T-helper 2 cell treated with Interferon-gamma antibody and Interleukin-4, amounts not matched to agents 5 μg/mL and 100 μg/mL, for 36 hours (primary cell): Measurements from ENCODE around the gene ITFG2.
A peak's percentile ranks its signal among the peaks of the same experiment; 100 is the strongest.

ENCODE experiments used
- DNase-seq: peaks from one replicate; pipeline ENCODE4 v3.0.0; 2021; ENCODE audit warnings: low spot score
- H3K27ac Mint-ChIP-seq: one replicate; pipeline ENCODE4 v1.8.0; 2021; ENCODE audit warnings: mild to moderate bottlenecking, mixed read lengths
- H3K27me3 Mint-ChIP-seq: one replicate; pipeline ENCODE4 v1.8.0; 2021; ENCODE audit warnings: low read depth, mixed read lengths
- H3K36me3 Mint-ChIP-seq: one replicate; pipeline ENCODE4 v1.8.0; 2021; ENCODE audit warnings: low read depth, mixed read lengths
- H3K4me1 Mint-ChIP-seq: one replicate; pipeline ENCODE4 v1.8.0; 2021; ENCODE audit warnings: low read depth, mixed read lengths
- H3K4me3 Mint-ChIP-seq: one replicate; pipeline ENCODE4 v1.8.0; 2022; ENCODE audit warnings: mild to moderate bottlenecking, moderate library complexity, mixed read lengths
- H3K9me3 Mint-ChIP-seq: one replicate; pipeline ENCODE4 v1.8.0; 2021; ENCODE audit warnings: mixed read lengths

The ITFG2 gene

DNA sequence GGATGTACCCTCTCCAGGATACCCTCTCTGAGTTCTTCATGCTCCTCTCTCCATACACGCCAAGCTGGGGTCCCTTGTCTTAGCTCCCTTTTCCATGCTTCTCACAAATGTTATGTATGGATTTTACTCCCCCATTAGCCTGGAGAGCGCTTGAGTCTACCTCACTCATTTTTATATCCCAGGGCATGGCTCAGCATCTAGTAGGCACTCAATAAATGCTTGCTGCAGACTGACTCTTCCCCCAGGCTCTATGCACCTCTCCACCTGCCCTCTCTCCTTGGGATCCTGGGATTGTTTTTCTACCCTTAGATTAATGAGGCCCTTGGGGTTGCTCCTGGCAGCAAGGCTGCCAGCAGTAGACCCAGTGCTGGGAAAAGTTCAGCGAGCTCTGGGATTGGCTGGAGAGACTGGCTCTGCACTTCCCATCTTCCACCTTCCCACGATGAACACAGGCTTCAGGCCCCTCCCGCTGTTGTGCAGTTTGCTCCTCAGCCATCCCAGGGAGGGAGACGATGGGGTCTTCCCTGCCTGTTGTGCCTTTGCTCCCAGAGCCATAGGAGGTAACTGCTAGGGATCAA is 20.2 kb downstream of the ITFG2 start:
- no peaks in the 10 kb centered on the region for H3K9me3 Mint-ChIP-seq
- no peaks in the 10 kb centered on the region for H3K4me1 Mint-ChIP-seq
- H3K27me3 Mint-ChIP-seq: no peaks in the 10 kb centered on the region
- H3K27ac Mint-ChIP-seq: no peak overlapping the region
- H3K36me3 Mint-ChIP-seq: peaks cover 9% of the 10 kb centered on the region
- H3K4me3 Mint-ChIP-seq: no peak overlapping the region
- no peak for DNase-seq

DNA sequence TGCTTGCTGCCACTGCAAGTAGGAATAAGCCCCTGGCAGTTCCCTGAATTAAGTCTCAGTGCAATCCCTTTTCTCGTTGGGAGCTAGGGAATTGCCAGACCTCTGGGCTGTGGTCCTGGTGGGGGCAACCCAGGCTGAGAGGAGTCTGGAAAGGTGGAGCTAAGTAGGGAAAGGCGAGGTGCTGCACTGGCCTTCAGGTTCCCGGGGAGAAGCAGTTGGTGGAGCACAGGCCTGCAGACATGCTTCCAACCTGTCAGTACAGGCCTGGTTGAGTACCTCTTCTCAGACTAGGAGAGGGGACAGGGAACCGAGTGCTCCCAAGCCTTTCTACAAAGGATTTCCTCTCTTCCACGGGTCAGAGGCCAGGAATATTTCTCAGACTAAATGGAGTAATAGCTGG is 20.9 kb downstream of the ITFG2 start:
- H3K9me3 Mint-ChIP-seq: no peaks in the 10 kb centered on the region
- no peak overlapping the region for H3K4me3 Mint-ChIP-seq
- no peaks in the 10 kb centered on the region for H3K4me1 Mint-ChIP-seq
- no peak for DNase-seq
- H3K36me3 Mint-ChIP-seq: peaks cover 6% of the 10 kb centered on the region
- no peak overlapping the region for H3K27ac Mint-ChIP-seq
- H3K27me3 Mint-ChIP-seq: no peaks in the 10 kb centered on the region

GRCh38 chr12:2833810-2834209 is 21.3 kb downstream of the ITFG2 start:
- peaks cover 5% of the 10 kb centered on the region for H3K36me3 Mint-ChIP-seq
- H3K27me3 Mint-ChIP-seq: no peaks in the 10 kb centered on the region
- no peak overlapping the region for H3K4me3 Mint-ChIP-seq
- H3K27ac Mint-ChIP-seq: no peak overlapping the region
- H3K4me1 Mint-ChIP-seq: no peaks in the 10 kb centered on the region
- DNase-seq: no peak
- no peaks in the 10 kb centered on the region for H3K9me3 Mint-ChIP-seq

- H3K9me3 Mint-ChIP-seq: no peaks in the 10 kb centered on the region
- no peak within 1 kb of the TSS for H3K27ac Mint-ChIP-seq
- no peak for DNase-seq
- no peaks in the 10 kb centered on the region for H3K27me3 Mint-ChIP-seq
- H3K4me3 Mint-ChIP-seq: no peak within 1 kb of the TSS
- no peaks in the 10 kb centered on the region for H3K4me1 Mint-ChIP-seq
- H3K36me3 Mint-ChIP-seq: peaks cover 12% of the 10 kb centered on the region
These were observed 22.4 kb downstream of the ITFG2 start, which contains the start of gene NRIP2 for GRCh38 chr12:2834581-2835491. TSS of gene NRIP2 (minus strand) at chr12:2835035. CDS start at chr12:2834983, 52 bp downstream.

GRCh38 chr12:2835691-2836403 is 23.4 kb downstream of the ITFG2 start:
- Mint-ChIP-seq H3K27me3 (no peaks in the 10 kb centered on the region), H3K4me3 (no peak overlapping the region), H3K9me3 (no peaks in the 10 kb centered on the region), H3K27ac (no peak overlapping the region), H3K4me1 (no peaks in the 10 kb centered on the region), H3K36me3 (peaks cover 12% of the 10 kb centered on the region)
- no peak for DNase-seq

DNA sequence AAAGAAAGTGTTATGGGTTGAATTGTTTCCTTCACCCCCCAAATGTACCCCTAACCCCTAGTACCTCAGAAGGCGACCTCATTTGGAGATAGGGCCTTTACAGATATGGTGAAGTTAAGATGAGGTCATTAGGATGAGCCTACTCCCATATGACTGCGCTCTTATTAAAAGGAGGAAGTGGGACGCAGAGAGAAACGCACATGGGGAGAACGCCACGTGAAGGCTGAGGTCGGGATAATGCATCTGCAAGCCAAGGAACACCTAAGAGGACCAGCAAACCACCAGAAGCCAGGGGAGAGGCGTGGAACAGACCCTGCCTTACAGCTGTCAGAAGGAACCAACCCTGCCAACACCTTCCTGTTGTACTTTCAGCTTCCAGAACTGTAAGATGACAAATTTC is 24.1 kb downstream of the ITFG2 start:
- Mint-ChIP-seq H3K4me1 (no peaks in the 10 kb centered on the region), H3K27ac (no peak overlapping the region), H3K4me3 (no peak overlapping the region), H3K9me3 (no peaks in the 10 kb centered on the region), H3K27me3 (no peaks in the 10 kb centered on the region), H3K36me3 (peaks cover 9% of the 10 kb centered on the region)
- DNase-seq: no peak

- Mint-ChIP-seq H3K27ac (no peak overlapping the region), H3K36me3 (peaks cover 8% of the 10 kb centered on the region), H3K9me3 (no peaks in the 10 kb centered on the region), H3K4me1 (no peaks in the 10 kb centered on the region), H3K4me3 (no peak overlapping the region), H3K27me3 (no peaks in the 10 kb centered on the region)
- DNase-seq: no peak
These were observed 28.7 kb downstream of the ITFG2 start for GRCh38 chr12:2841056-2841650.

DNA sequence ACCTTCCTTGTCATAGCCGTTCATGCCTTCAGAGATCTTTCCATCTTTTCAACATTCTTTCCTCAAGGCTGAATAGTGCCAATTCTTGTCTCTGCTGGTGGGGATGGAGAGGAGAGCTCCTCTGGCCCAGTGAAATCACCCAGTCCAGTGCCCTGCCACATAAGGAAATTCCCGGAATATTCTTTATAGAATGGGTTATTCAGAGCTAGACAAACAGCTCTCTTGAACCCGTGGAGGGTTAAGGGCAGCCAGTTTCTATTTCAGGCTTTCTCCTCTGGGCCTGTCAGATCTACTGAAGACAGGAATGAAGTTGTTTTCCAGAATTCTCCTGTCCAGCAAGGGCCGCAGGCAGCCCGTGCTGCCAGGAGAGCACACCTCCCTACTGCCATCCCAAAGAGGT is 30.5 kb downstream of the ITFG2 start:
- no peak overlapping the region for H3K27ac Mint-ChIP-seq

GRCh38 chr12:2844786-2845185 is 32.3 kb downstream of the ITFG2 start:
- DNase-seq: no peak
- Mint-ChIP-seq H3K4me1 (no peaks in the 10 kb centered on the region), H3K4me3 (no peak overlapping the region), H3K9me3 (no peaks in the 10 kb centered on the region), H3K36me3 (peaks cover 2% of the 10 kb centered on the region), H3K27me3 (no peaks in the 10 kb centered on the region), H3K27ac (no peak overlapping the region)

More for the DNA sequence above, 30.5 kb downstream of the ITFG2 start:
- DNase-seq: no peak
- Mint-ChIP-seq H3K4me1 (no peaks in the 10 kb centered on the region), H3K4me3 (no peak overlapping the region), H3K36me3 (peaks cover 10% of the 10 kb centered on the region), H3K27me3 (no peaks in the 10 kb centered on the region), H3K9me3 (no peaks in the 10 kb centered on the region)

GRCh38 chr12:2845280-2845679 is 32.8 kb downstream of the ITFG2 start:
- Mint-ChIP-seq H3K4me1 (no peaks in the 10 kb centered on the region), H3K27ac (no peak overlapping the region), H3K9me3 (no peaks in the 10 kb centered on the region), H3K36me3 (peaks cover 2% of the 10 kb centered on the region), H3K27me3 (no peaks in the 10 kb centered on the region), H3K4me3 (no peak overlapping the region)
- DNase-seq: no peak

- Mint-ChIP-seq H3K4me1 (no peaks in the 10 kb centered on the region), H3K27me3 (no peaks in the 10 kb centered on the region), H3K9me3 (no peaks in the 10 kb centered on the region), H3K27ac (no peak overlapping the region), H3K36me3 (peaks cover 2% of the 10 kb centered on the region), H3K4me3 (no peak overlapping the region)
- DNase-seq: no peak
These were observed 39.5 kb downstream of the ITFG2 start for GRCh38 chr12:2851931-2852330.

DNA sequence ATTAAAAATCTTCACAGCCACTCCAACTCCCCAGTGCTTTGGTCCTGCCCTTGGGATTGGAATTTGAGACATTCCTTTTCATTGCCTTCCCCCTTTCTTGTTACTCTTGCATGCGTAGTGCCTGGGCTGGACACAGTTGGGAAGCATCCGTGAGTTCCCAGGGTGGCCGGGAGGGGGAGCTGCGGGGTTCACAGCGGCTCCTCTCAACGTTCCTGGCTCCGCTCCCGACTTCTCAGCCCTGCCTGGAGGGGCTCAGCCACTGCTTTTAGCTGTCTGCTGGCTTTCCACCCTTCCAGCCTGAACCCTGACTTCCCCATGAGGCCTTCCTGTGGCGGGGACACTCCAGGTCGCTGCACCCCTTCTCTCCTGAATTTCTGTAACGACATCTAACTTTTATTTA is 41.2 kb downstream of the ITFG2 start:
- H3K4me3 Mint-ChIP-seq: no peak overlapping the region
- no peak overlapping the region for H3K27ac Mint-ChIP-seq
- H3K36me3 Mint-ChIP-seq: peaks cover 7% of the 10 kb centered on the region
- DNase-seq: peak; percentile 22
- no peaks in the 10 kb centered on the region for H3K27me3 Mint-ChIP-seq
- H3K9me3 Mint-ChIP-seq: no peaks in the 10 kb centered on the region
- H3K4me1 Mint-ChIP-seq: no peaks in the 10 kb centered on the region

DNA sequence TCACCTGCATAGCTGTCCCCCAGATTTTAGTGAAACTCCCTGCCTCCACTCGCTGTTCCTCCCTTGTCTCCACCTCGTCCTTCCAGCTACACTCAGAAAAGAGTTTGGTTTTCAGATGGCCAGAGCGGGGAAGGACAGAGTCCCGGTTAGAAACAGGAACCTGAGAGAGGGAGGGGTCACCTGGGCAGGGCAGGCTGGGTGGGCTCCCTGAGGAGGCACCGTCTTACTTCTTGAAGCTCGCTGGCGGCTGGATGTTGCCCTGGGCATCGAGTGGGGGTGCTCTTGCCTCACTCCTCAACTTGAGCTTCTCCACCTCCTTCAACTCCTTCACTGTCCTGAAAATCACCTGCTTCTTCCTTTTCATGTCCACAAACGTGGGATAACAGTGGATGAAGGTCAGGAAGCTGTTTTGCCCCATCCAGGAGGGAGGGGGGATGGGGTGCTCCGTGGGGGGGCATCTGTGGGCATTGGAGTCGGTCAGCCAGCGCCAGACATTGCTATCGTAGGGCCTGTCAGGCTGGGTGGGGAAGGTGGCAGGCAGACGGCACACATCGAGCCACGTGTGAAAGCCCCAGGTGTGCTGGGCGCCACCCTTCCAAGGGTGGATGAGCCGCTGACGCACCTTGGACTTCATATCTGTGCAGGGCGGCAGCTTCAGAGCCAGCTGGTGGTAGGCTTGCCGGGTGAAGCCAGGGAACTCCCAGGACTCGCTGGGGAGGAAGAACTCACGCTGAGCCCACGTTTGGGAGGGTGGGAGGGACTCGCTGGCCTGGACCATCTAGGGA is 42.4 kb downstream of the ITFG2 start:
- H3K27ac Mint-ChIP-seq: no peak overlapping the region
- peaks cover 16% of the 10 kb centered on the region for H3K36me3 Mint-ChIP-seq

More for the DNA sequence above, 42.4 kb downstream of the ITFG2 start:
- Mint-ChIP-seq H3K4me3 (no peak overlapping the region), H3K27me3 (no peaks in the 10 kb centered on the region), H3K4me1 (no peaks in the 10 kb centered on the region), H3K9me3 (no peaks in the 10 kb centered on the region)
- DNase-seq: no peak
